Natural killer cell treated with Interleukin-12 subunit alpha and Interleukin-12 subunit beta and Interleukin-15 and Interleukin-18, amount 100 ng/mL, for 72 hours (primary cell): ENCODE measurements around the gene SGCE. TPM values are rescaled to one million over a fixed set of nuclear protein-coding genes. Genes with fewer than 3 reads are reported as not detected.

Experiments
- ATAC-seq, 2 donors: fragments of 150-1000 bp; cut with Tn5 transposase in 1 of 2; sonication (Bioruptor Pico), chemical (Tn5 transposase) in 1 of 2; 2 replicates each; pipeline ENCODE4 v1.10.0; 2021
- DNase-seq: peaks from one replicate; pipeline ENCODE4 v3.0.0; 2022; ENCODE audit warnings: low spot score
- H3K27ac Mint-ChIP-seq, 2 donors: 1 replicate in 1 of 2; 2 replicates in 1 of 2; pipeline ENCODE4 v1.8.0; 2022; ENCODE audit warnings: mixed read lengths in 2 of 2, mild to moderate bottlenecking in 1 of 2, moderate library complexity in 1 of 2
- H3K27me3 Mint-ChIP-seq, 2 donors: 1 replicate in 1 of 2; 2 replicates in 1 of 2; pipeline ENCODE4 v1.8.0; 2022; ENCODE audit warnings: mixed read lengths in 2 of 2
- H3K36me3 Mint-ChIP-seq: one replicate; pipeline ENCODE4 v1.8.0; 2022; ENCODE audit warnings: mixed read lengths
- H3K4me1 Mint-ChIP-seq, 2 donors: 1 replicate in 1 of 2; 2 replicates in 1 of 2; pipeline ENCODE4 v1.8.0; 2022; ENCODE audit warnings: low read depth in 2 of 2, mixed read lengths in 2 of 2, mild to moderate bottlenecking in 1 of 2
- H3K4me3 Mint-ChIP-seq: one replicate; pipeline ENCODE4 v1.8.0; 2022; ENCODE audit warnings: mixed read lengths
- H3K9me3 Mint-ChIP-seq: 2 replicates; pipeline ENCODE4 v1.8.0; 2022; ENCODE audit warnings: mixed read lengths
- total RNA-seq, 2 donors: library from RNA; stranded (reverse); gene quantifications; one replicate each; pipeline ENCODE4 v1.2.3, GENCODE V29; 2022

SGCE gene
- total RNA-seq, 2 donors from 2014 or later, result 1.0 to 2.2 TPM

- ATAC-seq (no peak), DNase-seq (no peak)
- Mint-ChIP-seq H3K36me3 (no peaks in the 10 kb centered on the region), H3K27ac (no peak overlapping the region), H3K4me3 (peak overlapping the region; percentile 81), H3K4me1 (peaks cover 14 to 19% of the 10 kb centered on the region in 2 donors), H3K27me3 (peaks cover 22 to 31% of the 10 kb centered on the region in 2 donors), H3K9me3 (no peaks in the 10 kb centered on the region)
Measured at GRCh38 chr7:94654783-94655125, 1.2 kb downstream of the SGCE start.

- H3K4me1 Mint-ChIP-seq, result peaks cover 4 to 7% of the 10 kb centered on the region in 2 donors
- no peak overlapping the region for H3K27ac Mint-ChIP-seq
- no peak for DNase-seq
- peaks cover 33 to 54% of the 10 kb centered on the region in 2 donors for H3K27me3 Mint-ChIP-seq
- no peak for ATAC-seq
- H3K9me3 Mint-ChIP-seq, result no peaks in the 10 kb centered on the region
- H3K4me3 Mint-ChIP-seq, result no peak overlapping the region
- H3K36me3 Mint-ChIP-seq, result no peaks in the 10 kb centered on the region
Measured at GRCh38 chr7:94650147-94651051, 5.5 kb downstream of the SGCE start.

GRCh38 chr7:94649450-94649849 is 6.5 kb downstream of the SGCE start:
- ATAC-seq, result no peak
- no peaks in the 10 kb centered on the region for H3K36me3 Mint-ChIP-seq
- H3K4me1 Mint-ChIP-seq, result no peaks in the 10 kb centered on the region
- no peak overlapping the region for H3K4me3 Mint-ChIP-seq
- H3K27ac Mint-ChIP-seq, result no peak overlapping the region
- no peaks in the 10 kb centered on the region for H3K9me3 Mint-ChIP-seq
- H3K27me3 Mint-ChIP-seq, result peaks cover 27 to 50% of the 10 kb centered on the region in 2 donors
- DNase-seq, result no peak

- no peak overlapping the region for H3K4me3 Mint-ChIP-seq
- no peaks in the 10 kb centered on the region for H3K36me3 Mint-ChIP-seq
- ATAC-seq, result no peak
Measured at GRCh38 chr7:94648731-94649130, 7.2 kb downstream of the SGCE start.

GRCh38 chr7:94647295-94647694 is 8.6 kb downstream of the SGCE start:
- no peak overlapping the region for H3K27ac Mint-ChIP-seq
- no peaks in the 10 kb centered on the region for H3K36me3 Mint-ChIP-seq
- H3K9me3 Mint-ChIP-seq, result no peaks in the 10 kb centered on the region
- no peak for ATAC-seq
- H3K4me3 Mint-ChIP-seq, result no peak overlapping the region
- DNase-seq, result no peak
- H3K27me3 Mint-ChIP-seq, result peaks cover 32 to 59% of the 10 kb centered on the region in 2 donors
- H3K4me1 Mint-ChIP-seq, result no peaks in the 10 kb centered on the region

More at GRCh38 chr7:94648731-94649130, 7.2 kb downstream of the SGCE start:
- H3K4me1 Mint-ChIP-seq, result no peaks in the 10 kb centered on the region
- DNase-seq, result no peak
- H3K9me3 Mint-ChIP-seq, result no peaks in the 10 kb centered on the region
- H3K27me3 Mint-ChIP-seq, result peaks cover 30 to 55% of the 10 kb centered on the region in 2 donors
- no peak overlapping the region for H3K27ac Mint-ChIP-seq

GRCh38 chr7:94643771-94644545 is 12.0 kb downstream of the SGCE start:
- ATAC-seq, result no peak
- H3K27me3 Mint-ChIP-seq, result peaks cover 22 to 51% of the 10 kb centered on the region in 2 donors

GRCh38 chr7:94642838-94643653 is 12.9 kb downstream of the SGCE start:
- H3K36me3 Mint-ChIP-seq, result no peaks in the 10 kb centered on the region
- no peak overlapping the region for H3K27ac Mint-ChIP-seq
- DNase-seq (no peak), ATAC-seq (no peak)
- H3K4me3 Mint-ChIP-seq, result no peak overlapping the region
- H3K27me3 Mint-ChIP-seq, result peaks cover 22 to 50% of the 10 kb centered on the region in 2 donors
- H3K9me3 Mint-ChIP-seq, result no peaks in the 10 kb centered on the region
- H3K4me1 Mint-ChIP-seq, result no peaks in the 10 kb centered on the region

More at GRCh38 chr7:94643771-94644545, 12.0 kb downstream of the SGCE start:
- no peak for DNase-seq
- H3K4me3 Mint-ChIP-seq, result no peak overlapping the region
- H3K27ac Mint-ChIP-seq, result no peak overlapping the region
- H3K4me1 Mint-ChIP-seq, result no peaks in the 10 kb centered on the region
- no peaks in the 10 kb centered on the region for H3K36me3 Mint-ChIP-seq
- no peaks in the 10 kb centered on the region for H3K9me3 Mint-ChIP-seq

- Mint-ChIP-seq H3K27me3 (peaks cover 17 to 51% of the 10 kb centered on the region in 2 donors), H3K4me1 (no peaks in the 10 kb centered on the region), H3K9me3 (no peaks in the 10 kb centered on the region), H3K27ac (no peak overlapping the region), H3K36me3 (no peaks in the 10 kb centered on the region), H3K4me3 (no peak overlapping the region)
- no peak for DNase-seq
- ATAC-seq, result no peak
Measured at GRCh38 chr7:94639384-94639783, 16.5 kb downstream of the SGCE start.

- Mint-ChIP-seq H3K27ac (no peak overlapping the region), H3K27me3 (peaks cover 17 to 52% of the 10 kb centered on the region in 2 donors), H3K4me1 (no peaks in the 10 kb centered on the region), H3K4me3 (no peak overlapping the region), H3K36me3 (no peaks in the 10 kb centered on the region), H3K9me3 (no peaks in the 10 kb centered on the region)
- ATAC-seq (no peak), DNase-seq (no peak)
Measured at GRCh38 chr7:94635687-94636086, 20.2 kb downstream of the SGCE start.

- no peak for DNase-seq
- H3K27ac Mint-ChIP-seq, result no peak overlapping the region
- no peaks in the 10 kb centered on the region for H3K9me3 Mint-ChIP-seq
Measured at GRCh38 chr7:94634502-94634901, 21.4 kb downstream of the SGCE start.

GRCh38 chr7:94633687-94634086 is 22.2 kb downstream of the SGCE start:
- ATAC-seq (no peak), DNase-seq (no peak)
- no peak overlapping the region for H3K4me3 Mint-ChIP-seq
- H3K27ac Mint-ChIP-seq, result no peak overlapping the region
- H3K27me3 Mint-ChIP-seq, result peaks cover 20 to 47% of the 10 kb centered on the region in 2 donors
- H3K36me3 Mint-ChIP-seq, result no peaks in the 10 kb centered on the region
- no peaks in the 10 kb centered on the region for H3K9me3 Mint-ChIP-seq
- no peaks in the 10 kb centered on the region for H3K4me1 Mint-ChIP-seq

More at GRCh38 chr7:94634502-94634901, 21.4 kb downstream of the SGCE start:
- ATAC-seq, result no peak
- H3K4me3 Mint-ChIP-seq, result no peak overlapping the region
- H3K4me1 Mint-ChIP-seq, result no peaks in the 10 kb centered on the region
- H3K27me3 Mint-ChIP-seq, result peaks cover 20 to 49% of the 10 kb centered on the region in 2 donors
- no peaks in the 10 kb centered on the region for H3K36me3 Mint-ChIP-seq

GRCh38 chr7:94633014-94633341 is 23.0 kb downstream of the SGCE start:
- Mint-ChIP-seq H3K27me3 (peaks cover 20 to 44% of the 10 kb centered on the region in 2 donors), H3K27ac (no peak overlapping the region), H3K9me3 (no peaks in the 10 kb centered on the region), H3K4me3 (no peak overlapping the region), H3K4me1 (no peaks in the 10 kb centered on the region), H3K36me3 (no peaks in the 10 kb centered on the region)
- DNase-seq, result no peak
- no peak for ATAC-seq

GRCh38 chr7:94632338-94633013 is 23.5 kb downstream of the SGCE start:
- DNase-seq, result no peak
- Mint-ChIP-seq H3K27me3 (peaks cover 17 to 43% of the 10 kb centered on the region in 2 donors), H3K36me3 (no peaks in the 10 kb centered on the region), H3K27ac (no peak overlapping the region), H3K4me1 (no peaks in the 10 kb centered on the region), H3K4me3 (no peak overlapping the region), H3K9me3 (no peaks in the 10 kb centered on the region)
- no peak for ATAC-seq
